T47D (cell line): ENCODE data around the gene DOK4.
"Not testable (repeated sequence)": the region's sequence is repeated elsewhere in the genome, so short reads cannot be mapped to it uniquely, and the experiment has no call there.

Experiments used
- DNase-seq, 2 experiments: peaks; one replicate each; pipeline versions ENCODE4 v3.0.0 to v3.0.0-alpha.2; 2011 to 2012; ENCODE audit warnings: low read depth in 1 of 2, low spot score in 1 of 2
- JUND ChIP-seq: IDR thresholded peaks from 2 replicates; pipeline ENCODE4 v1.6.1; 2012; ENCODE audit warnings: low read depth
- in situ Hi-C: cut with HindIII; loops from 2 replicates; pipeline ENCODE4 v1.10.0; 2016; ENCODE audit warnings: low sequenced_read_pairs, low pct_unique_long_range_greater_than_20kb

DOK4 gene

DNA sequence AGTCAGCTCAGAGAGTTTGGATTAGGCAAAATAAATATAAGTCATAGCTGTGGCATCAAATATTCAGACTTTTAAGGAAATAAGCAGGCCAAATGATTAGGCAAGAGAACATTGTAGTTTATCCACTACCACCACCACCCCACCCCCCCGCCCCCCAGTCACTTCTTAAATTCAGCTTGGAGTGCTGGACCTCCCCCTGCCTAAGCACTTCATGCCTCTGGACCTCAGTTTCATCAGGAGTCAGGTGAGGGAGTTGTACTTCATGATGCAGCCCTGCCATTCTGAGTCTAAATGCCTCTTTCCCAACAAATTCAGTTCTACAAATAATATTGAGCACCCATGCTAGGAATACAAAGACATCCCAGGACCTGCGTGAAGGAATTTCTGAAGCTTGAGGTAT is 21.8 kb downstream of the DOK4 start:
- no peak for DNase-seq
- in situ Hi-C loops, result no loop called here
- TF ChIP-seq JUND, result no peak

DNA sequence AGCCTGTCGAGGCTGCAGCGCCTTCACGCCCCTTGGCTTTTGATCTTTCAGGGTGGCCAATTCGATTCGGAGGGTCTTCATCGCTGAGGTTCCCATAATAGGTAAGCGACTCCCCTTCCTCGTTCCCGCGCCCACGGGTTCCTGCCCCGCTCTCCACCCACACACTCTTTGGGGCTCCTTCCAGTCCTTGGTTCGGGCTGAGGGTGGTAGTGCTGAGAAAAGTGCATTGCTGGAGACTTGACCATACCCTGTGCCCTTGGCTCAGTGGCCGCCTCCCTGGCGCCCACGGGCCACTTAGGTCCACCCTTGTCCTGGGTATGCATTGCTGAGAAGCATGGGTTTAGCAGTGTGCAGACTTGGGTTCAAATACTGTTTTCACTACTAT is 23.3 kb downstream of the DOK4 start:
- in situ Hi-C loops, result no loop called here
- no peak for TF ChIP-seq JUND
- no peak for DNase-seq

DNA sequence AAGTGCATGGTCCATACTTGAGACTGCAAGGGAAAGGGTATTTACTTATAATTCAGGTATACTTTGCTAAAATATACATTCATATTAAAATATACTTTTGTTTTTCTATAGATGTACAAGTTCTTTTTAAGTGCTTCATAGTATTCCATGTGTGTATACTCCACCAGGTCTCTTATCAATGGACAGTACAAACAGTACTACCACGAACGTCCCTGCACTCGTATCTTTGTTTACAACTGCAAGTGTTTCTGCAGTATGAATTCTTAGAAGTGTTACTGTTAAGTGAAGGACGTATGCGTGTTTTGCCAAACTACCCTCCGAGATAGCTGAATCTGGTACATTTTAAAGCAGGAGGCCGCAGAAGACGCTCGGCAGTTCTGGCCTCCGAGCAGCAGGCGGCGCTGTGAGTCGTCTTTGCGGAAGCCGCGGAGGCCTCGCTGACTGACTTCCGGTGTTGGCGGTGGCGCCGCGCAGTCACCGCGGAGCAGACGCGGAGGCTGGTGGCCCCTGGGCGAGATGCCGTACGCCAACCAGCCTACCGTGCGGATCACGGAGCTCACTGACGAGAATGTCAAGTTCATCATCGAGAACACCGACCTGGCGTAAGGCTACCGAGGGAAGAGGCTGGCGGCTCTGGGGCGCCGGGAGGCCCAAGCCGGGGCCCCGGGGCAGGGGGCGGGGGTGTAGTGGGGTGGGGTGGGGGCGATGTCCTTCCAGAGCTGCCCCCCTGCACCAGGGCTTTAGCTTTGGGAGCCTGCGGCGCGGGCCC is 23.9 kb downstream of the DOK4 start, which contains the start of gene POLR2C:
Gene POLR2C (plus strand): TSS at position 471 of the 769 bp plus-strand sequence. CDS start 46 bp downstream, at position 517.
- in situ Hi-C loops, result no loop called here
- DNase-seq, result peak; percentile 49 to 83

DNA sequence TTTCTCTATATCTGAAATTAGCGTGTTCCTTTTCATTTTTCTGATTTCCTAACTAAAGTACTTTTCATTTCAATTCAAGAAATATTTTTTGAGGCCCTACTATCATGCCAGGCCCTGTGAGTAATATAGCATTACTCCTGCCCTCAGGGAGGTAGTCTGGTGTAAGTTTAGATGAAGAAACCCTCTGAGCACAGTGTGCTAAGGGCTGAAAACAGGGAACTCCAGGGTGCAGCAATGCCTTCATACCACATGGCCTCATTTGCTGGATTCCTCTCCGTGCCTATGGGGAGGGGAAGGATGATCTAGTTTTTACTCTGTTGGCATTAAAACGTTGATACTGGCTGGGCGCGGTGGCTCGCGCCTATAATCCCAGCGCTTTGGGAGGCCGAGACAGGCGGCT is 34.3 kb downstream of the DOK4 start:
- DNase-seq, result no peak
- in situ Hi-C loops, result no loop called here
- TF ChIP-seq JUND, result no peak

More for the DNA sequence above, 23.9 kb downstream of the DOK4 start, which contains the start of gene POLR2C:
- no peak for TF ChIP-seq JUND

DNA sequence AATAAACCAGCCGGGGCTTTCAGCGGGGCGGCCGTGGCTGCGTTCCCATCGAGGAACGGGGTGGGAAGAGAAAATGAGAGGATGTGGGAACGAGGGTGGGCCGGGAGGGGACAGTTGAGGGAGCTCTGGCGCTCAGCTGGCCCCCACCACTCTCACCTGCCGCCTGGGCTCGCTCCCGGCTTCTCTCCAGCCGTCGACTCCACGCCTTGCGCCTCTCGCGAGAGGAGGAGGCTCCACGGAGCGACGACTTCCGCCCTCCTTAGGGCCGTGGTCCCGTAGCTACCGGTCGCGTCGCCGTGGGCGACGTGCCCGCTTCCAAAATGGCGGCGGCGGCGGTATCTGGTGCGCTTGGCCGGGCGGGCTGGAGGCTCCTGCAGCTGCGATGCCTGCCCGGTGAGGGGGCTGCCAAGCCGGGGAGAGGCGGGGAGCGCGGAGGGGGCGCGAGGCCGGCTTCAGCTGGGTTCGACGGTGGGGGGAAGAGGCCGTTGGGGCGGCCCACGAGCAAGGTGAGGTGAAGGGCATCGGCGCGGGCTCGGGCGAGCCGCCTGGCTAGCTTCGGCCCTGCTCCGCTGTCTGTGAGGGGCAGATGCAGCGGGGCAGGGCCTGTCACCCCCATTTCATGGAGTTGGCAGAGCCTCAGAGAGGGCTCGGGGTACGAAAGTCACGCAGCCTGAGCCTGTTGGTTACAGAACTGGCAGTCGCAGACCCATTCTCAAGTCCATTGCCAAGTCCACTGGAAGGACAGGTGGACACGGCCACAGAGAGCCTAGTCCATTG is 38.9 kb downstream of the DOK4 start, which contains the start of the genes CIAPIN1 and COQ9:
Gene CIAPIN1 (minus strand): TSS at position 200 of the 777 bp plus-strand sequence. CDS start 6,457 bp downstream, outside the sequence.
Gene COQ9 (plus strand): TSS at position 294 of the 777 bp plus-strand sequence. CDS start 27 bp downstream, at position 321.
- DNase-seq, result peak; percentile 72 to 93
- TF ChIP-seq JUND, result no peak
- in situ Hi-C loops, result no loop called here

DNA sequence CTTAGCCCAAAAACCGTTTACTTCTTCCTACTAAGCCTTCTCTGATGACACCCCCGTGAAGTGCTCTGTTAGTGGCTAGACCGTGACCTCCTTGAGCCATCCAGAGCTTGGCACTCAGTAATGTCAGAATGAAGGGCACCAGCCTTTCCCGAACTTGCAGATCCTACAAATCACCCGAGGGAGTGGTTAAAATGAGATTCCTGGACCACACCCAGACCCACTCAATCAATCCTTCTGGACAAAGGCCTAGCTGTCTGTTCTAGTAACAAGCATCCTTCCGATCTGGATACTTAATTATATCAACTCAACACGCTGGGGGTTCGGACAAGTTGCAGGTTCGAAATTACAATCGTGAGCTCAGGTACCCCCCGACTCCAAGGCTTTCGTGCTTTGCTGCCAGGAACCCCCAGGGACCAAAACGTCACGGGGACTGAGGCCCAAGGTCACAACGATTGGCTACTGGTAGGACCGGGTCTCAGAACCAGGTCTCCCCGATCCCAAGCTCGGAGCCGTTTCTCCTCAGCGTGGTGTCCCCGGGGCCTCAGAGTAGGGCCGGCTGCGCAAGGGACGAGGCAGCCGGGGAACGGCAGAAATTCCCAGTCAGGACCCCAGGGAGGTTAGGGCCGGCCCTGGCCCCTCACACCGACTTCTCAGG is 39.6 kb downstream of the DOK4 start:
- peak in 1 of 2 experiments; percentile 12 for DNase-seq
- no peak for TF ChIP-seq JUND

DNA sequence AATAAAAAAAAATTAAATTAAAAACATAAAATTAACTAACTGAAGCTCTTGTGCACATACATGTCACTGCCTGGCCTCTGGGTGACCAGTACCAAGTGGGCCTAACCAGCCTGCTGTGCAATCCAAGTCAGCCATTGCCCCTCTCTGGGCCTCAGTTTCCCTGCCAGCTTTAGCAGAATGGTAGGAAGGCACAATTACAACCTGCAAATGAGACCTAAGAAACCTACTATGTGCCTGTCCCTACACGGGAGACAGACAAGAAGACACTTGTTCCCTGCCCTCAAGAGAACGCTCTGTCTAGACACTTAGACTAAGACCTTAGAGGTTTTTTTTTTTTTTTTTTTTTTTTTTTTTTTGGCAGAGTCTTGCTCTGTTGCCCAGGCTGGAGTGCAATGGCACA is 40.8 kb downstream of the DOK4 start:
- in situ Hi-C loops, result no loop called here
- no peak for TF ChIP-seq JUND
- no peak for DNase-seq

More for the DNA sequence above, 39.6 kb downstream of the DOK4 start:
- in situ Hi-C loops, result no loop called here

DNA sequence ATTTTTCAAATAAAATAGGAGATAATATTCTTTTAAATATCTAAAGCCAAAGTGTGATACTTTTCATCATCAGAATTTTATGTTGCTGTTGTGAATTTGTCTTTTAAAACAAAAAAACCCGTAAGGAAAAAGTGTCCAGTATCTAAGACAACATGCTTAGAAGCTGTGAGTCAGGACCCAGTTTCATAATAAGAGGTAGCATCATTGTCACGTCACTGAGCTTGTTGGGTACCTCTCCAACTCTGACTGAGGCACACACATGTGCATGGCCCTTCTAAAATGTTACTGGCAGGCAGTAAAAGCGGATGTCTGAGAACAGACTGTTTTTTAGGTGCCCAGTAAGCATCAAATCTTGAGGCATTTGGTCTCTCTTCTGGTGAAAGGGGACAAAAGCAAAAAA is 41.6 kb downstream of the DOK4 start:
- no peak for DNase-seq
- in situ Hi-C loops, result no loop called here
- TF ChIP-seq JUND, result no peak

DNA sequence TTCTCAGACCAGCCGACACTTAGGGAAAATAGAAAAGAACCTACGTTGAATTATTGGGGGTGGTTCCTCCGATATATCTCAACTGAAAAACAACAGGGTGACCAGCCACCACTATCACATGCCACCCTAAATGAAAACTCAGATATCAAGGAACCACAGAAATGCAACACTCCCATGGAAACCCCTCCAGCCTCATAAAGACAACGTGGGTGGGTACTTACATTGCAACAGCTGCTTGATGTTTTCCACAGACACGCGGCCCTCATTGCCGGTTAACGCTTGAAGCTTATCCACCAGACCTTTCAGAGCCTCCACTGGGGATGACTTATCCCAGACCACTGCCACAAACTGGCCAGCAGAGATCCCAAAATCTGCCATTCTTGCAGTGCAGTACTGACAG is 45.7 kb downstream of the DOK4 start:
- DNase-seq, in situ Hi-C loops: not testable (repeated sequence)

DNA sequence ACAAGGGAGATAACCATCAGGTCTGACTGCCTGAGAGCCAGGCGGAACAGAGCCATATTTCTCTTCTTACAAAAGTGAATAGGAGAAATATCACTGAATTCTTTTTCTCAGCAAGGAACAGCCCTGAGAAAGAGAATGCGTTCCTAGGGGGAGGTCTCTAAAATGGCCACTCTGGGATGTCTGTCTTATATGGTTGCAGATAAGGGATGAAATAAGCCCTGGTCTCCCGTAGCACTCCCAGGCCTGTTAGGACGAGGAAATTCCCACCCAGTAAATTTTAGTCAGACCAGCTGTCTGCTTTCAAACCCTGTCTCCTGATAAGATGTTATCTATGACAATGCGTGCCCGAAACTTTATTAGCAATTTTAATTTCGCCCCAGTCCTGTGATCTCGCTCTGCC is 46.3 kb downstream of the DOK4 start:
- DNase-seq, in situ Hi-C loops: not testable (repeated sequence)

DNA sequence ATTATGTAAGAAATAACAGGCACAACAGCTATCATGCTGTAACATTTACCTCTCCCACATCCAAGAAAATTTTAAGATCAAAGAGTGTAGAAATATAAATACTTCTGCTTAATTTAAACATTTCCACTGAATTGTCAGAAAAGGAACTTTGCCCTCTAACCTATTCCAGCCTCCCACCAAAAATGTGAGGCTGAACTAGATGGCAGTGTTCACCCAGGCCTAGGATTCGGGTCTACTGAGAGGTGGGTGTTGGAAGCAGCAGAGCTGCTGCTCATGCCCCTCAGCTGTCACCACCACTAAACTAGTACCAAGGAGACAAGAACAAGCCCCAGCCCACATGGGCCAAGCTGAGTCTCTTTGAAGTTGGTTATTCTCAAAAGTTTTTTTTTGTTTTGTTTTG is 50.5 kb downstream of the DOK4 start:
- DNase-seq, result no peak
- in situ Hi-C loops, result no loop called here
- no peak for TF ChIP-seq JUND

DNA sequence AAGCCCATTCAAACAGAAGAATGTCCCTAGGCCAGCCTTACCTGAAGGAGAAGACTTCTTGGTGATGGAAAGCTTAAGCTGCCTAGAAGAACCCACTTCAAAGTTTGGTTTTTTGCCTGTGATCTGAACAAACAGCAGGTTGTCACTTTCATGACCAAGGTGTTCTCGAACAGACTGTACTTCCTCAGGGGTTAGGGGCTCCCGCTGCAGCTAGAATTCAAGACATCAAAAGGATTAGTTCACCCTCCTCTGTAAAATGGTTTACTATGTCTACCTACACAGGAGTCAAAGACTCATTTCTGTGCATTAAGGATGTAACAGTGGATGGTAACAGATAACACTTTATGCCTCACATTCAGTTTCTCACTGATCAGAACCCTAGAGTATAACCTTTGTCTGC is 52.3 kb downstream of the DOK4 start:
- no peak for TF ChIP-seq JUND
- in situ Hi-C loops, result no loop called here
- no peak for DNase-seq
